ENCODE data around the gene BHLHA15. TPM values are rescaled to one million over a fixed set of nuclear protein-coding genes. Genes with fewer than 3 reads are reported as not detected.
"Not testable (repeated sequence)": the region's sequence is repeated elsewhere in the genome, so short reads cannot be mapped to it uniquely, and the experiment has no call there.

Gene BHLHA15
- polyA plus RNA-seq, 1 experiment = not detected

DNA sequence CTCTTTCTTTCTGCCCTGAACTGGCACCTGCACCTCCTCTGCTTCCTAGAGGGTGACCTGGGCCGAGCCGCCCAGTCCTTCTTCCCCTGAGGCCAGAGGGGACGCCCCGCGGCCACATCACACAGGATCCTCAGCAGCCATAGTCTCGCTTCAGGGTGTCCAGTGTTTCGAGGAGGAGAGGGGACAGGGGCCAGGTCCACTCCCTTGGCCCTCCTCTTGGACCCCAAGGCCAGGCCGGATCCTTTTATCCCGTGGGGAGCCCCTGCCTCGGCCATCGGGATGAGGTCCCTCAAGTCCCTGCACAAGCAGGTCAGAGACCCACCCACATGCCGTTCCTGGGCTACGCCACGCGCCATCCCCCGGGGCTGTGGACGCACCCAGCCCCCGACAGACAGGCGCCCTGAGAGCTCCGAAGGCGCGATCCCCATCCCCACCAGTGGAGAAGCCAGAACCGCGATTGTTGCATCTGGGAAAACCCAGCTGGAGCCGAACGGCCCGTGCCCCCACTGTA is 3.6 kb downstream of the BHLHA15 start:
- no peaks in the 10 kb centered on the region for H3K27me3 ChIP-seq (ENCODE audit: control insufficient read depth, insufficient read depth, low read length)
- ChIA-PET CTCF (no interaction called here), POLR2A (no interaction called here)
- no peak overlapping the region for H3K4me3 ChIP-seq (ENCODE audit: low read depth, low read length)
- H3K27ac ChIP-seq (ENCODE audit: low read depth, low read length) = no peak overlapping the region
- peaks cover 4% of the 10 kb centered on the region; the same call in 1 of the 2 replicates for H3K9me3 ChIP-seq (ENCODE audit: control insufficient read depth, insufficient read depth, low read length)
- TF ChIP-seq, protein P1, sequence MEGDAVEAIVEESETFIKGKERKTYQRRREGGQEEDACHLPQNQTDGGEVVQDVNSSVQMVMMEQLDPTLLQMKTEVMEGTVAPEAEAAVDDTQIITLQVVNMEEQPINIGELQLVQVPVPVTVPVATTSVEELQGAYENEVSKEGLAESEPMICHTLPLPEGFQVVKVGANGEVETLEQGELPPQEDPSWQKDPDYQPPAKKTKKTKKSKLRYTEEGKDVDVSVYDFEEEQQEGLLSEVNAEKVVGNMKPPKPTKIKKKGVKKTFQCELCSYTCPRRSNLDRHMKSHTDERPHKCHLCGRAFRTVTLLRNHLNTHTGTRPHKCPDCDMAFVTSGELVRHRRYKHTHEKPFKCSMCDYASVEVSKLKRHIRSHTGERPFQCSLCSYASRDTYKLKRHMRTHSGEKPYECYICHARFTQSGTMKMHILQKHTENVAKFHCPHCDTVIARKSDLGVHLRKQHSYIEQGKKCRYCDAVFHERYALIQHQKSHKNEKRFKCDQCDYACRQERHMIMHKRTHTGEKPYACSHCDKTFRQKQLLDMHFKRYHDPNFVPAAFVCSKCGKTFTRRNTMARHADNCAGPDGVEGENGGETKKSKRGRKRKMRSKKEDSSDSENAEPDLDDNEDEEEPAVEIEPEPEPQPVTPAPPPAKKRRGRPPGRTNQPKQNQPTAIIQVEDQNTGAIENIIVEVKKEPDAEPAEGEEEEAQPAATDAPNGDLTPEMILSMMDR (IDR thresholded peaks at IDR 0.05; ENCODE audit: low read depth, low read length) = no peak
- no peak for DNase-seq (ENCODE audit: low read depth, low spot score)

DNA sequence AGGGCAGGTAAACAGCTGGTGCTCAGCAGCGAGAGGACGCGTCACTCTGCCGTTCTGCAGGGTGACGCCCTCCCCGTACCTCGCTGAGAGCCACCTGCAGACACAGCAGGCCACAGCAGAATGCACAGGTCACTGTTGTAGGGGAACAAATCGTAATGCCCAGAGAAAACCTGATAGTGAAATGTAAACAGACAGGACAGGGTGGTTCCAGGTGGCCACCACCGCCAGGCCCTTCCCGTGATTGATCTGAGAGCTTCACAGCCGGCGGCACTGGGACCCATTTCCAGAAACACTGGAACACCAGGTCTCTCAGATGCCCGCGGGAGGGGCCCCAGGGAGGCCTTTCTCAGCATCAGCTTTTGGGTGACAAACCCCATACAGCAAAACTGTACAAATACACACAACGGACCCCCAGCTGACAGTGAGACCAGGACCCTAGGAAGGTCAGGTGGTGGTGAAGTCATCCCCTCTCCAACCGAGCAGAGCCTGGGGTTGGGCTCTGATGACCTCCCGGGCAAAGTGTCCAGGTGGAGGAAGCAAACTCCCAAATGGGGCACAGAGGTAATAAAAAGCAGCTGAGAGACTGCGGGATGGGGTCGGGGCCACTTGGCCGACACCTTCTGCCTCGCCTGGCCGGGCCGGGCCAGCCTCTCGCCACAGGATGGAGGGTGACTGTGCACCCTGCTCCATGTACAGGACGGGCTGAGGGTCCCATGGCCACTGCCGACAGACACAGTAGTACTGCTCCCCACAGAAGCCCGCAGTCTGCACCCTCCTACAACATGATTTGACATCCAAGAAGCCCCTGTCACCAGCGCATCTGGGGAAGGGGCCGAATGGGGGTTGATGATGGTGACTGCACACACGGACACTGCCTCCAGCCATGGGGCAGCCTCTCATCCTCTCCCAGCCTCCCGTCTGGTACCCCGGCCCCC is 4.6 kb downstream of the BHLHA15 start:
- no peak overlapping the region for H3K27ac ChIP-seq (ENCODE audit: low read depth, low read length)
- H3K4me3 ChIP-seq (ENCODE audit: low read depth, low read length) = no peak overlapping the region
- POLR2A ChIA-PET = interaction anchor here (0.7 kb wide), 1 partner anchor 12 kb away, joined by 10 read pairs; no protein-coding TSS in a partner anchor
- peaks cover 4% of the 10 kb centered on the region; the same call in 1 of the 2 replicates for H3K9me3 ChIP-seq (ENCODE audit: control insufficient read depth, insufficient read depth, low read length)
- TF ChIP-seq, protein P1 (IDR thresholded peaks at IDR 0.05; ENCODE audit: low read depth, low read length) = no peak
- CTCF ChIA-PET = no interaction called here
- no peak for DNase-seq (ENCODE audit: low read depth, low spot score)
- H3K27me3 ChIP-seq (ENCODE audit: control insufficient read depth, insufficient read depth, low read length) = no peaks in the 10 kb centered on the region

DNA sequence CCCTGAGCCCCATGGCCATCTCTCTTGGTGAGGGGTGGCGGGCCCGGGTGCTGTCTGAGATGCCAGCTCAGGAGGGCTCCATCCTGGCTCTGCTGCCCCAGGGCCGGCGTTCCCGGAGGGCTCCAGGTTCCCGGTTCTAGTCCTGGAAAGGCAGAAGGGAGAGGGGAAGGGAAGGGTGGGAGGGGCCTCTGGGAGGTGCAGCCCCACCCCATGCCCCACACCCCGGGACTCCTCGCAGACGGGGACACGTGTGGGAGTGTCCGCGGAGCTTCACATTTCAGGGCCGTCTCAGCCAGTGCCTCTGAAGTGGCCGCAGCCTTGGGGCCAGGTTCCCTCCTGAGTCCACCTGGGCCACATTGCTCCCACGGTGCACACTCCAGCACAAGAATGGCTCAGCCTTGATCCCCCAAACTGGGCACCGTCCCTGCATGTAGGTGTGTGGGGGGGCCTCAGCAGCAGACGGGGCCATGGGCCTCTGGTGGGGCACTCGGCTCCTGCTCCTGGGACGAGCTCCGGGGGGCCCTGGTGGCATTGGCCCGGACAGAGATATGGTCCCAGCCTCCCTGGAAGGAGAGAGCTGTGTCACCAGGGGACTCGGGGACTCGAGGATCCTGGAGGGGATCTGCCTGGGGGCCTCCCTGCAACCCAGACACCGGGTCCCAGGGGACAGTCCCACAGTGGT is 5.8 kb downstream of the BHLHA15 start:
- Histone ChIP-seq H3K4me3 (ENCODE audit: low read depth, low read length) (no peak overlapping the region), H3K9me3 (ENCODE audit: control insufficient read depth, insufficient read depth, low read length) (peaks cover 4% of the 10 kb centered on the region; the same call in 1 of the 2 replicates), H3K27me3 (ENCODE audit: control insufficient read depth, insufficient read depth, low read length) (no peaks in the 10 kb centered on the region), H3K27ac (ENCODE audit: low read depth, low read length) (no peak overlapping the region)
- ChIA-PET CTCF (no interaction called here), POLR2A (interaction anchor here (0.7 kb wide), 1 partner anchor 13 kb away, joined by 10 read pairs; no protein-coding TSS in a partner anchor)
- TF ChIP-seq, protein P1 (IDR thresholded peaks at IDR 0.05; ENCODE audit: low read depth, low read length) = no peak
- DNase-seq (ENCODE audit: low read depth, low spot score) = no peak

DNA sequence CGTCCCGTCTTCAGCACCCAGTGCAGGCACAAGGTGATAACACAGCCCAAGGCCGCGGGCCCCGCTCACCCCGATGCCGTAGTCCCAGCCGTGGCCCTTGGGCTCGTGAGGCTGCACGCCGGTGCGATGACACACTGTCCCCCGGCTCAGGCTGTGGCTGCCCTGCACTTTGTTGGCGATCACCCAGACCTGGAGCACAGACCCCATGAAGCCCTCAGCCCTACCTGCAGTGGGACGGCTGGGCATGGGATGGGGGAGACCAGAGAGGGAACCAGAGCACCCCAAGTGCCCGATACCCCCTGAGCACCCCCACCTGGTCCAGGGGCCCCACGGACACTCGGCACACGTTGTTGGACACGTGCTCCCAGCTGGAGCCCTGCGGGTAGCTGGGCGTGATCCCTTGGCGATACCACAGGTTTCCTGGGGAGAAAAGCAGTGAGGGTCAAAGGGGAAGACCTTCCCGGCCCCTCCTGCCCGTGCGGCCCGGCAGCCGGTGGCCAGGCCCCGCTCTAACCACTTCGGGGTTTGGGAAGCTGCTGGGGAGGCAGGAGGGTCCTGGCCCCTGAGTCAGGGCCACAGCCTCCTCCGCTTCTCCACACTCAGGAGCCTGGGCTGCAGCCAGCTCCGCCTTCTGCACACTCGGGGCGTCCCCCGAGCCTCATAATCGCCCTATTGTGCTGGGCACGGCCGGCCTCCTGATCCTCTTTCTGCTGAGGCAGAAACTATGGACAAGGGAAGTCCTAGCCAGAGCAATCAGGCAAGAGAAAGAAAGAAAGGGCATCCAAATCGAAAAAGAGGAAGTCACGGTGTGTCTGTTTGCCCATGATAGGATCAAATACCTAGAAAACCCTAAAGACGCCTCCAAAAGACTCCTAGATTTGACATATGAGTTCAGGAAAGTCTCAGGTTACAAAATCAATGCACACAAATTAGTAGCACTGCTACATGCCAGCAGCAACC is 6.7 kb downstream of the BHLHA15 start:
- no peak overlapping the region for H3K4me3 ChIP-seq (ENCODE audit: low read depth, low read length)
- H3K9me3 ChIP-seq (ENCODE audit: control insufficient read depth, insufficient read depth, low read length) = peaks cover 4% of the 10 kb centered on the region; the same call in 1 of the 2 replicates
- H3K27me3 ChIP-seq (ENCODE audit: control insufficient read depth, insufficient read depth, low read length) = no peaks in the 10 kb centered on the region
- no peak overlapping the region for H3K27ac ChIP-seq (ENCODE audit: low read depth, low read length)
- DNase-seq (ENCODE audit: low read depth, low spot score) = no peak
- ChIA-PET POLR2A (no interaction called here), CTCF (no interaction called here)
- TF ChIP-seq, protein P1 (IDR thresholded peaks at IDR 0.05; ENCODE audit: low read depth, low read length) = no peak

DNA sequence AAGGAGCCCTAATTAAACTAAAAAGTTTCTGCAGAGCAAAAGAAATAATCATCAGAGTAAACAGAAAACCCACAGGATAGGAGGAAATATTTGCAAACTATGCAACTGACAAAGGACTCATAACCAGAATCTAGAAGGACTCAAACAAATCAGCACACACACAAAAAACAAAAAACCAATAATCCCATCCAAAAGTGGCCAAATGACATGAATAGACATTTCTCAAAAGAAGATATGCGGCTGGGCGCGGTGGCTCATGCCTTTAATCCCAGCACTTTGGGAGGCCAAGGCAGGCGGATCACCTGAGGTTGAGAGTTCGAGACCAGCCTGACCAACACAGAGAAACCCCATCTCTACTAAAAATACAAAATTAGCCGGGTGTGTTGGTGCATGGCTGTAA is 8.1 kb downstream of the BHLHA15 start:
- H3K9me3 ChIP-seq (ENCODE audit: control insufficient read depth, insufficient read depth, low read length); DNase-seq (ENCODE audit: low read depth, low spot score); H3K27ac ChIP-seq (ENCODE audit: low read depth, low read length); POLR2A ChIA-PET; H3K27me3 ChIP-seq (ENCODE audit: control insufficient read depth, insufficient read depth, low read length); H3K4me3 ChIP-seq (ENCODE audit: low read depth, low read length): not testable (repeated sequence)
- CTCF ChIA-PET = interaction anchor here (0.6 kb wide), 1 partner anchor 10 kb away, joined by 3 read pairs; no protein-coding TSS in a partner anchor

Measured in AG04450 (cell line).